Neuron (in vitro differentiated cells): ENCODE results near the gene JSRP1.

Experiments used
- H2AFZ ChIP-seq: one replicate; pipeline ENCODE4 v1.6.1; 2013; ENCODE audit warnings: low read depth, mild to moderate bottlenecking, inconsistent platforms, low read length, moderate library complexity
- H3K27me3 ChIP-seq: one replicate; pipeline ENCODE4 v1.6.1; 2013; ENCODE audit warnings: low read length; ENCODE audit not compliant: insufficient read depth
- H3K36me3 ChIP-seq: one replicate; pipeline ENCODE4 v1.6.1; 2013; ENCODE audit warnings: low read length; ENCODE audit not compliant: insufficient read depth
- H3K4me1 ChIP-seq: one replicate; pipeline ENCODE4 v1.6.1; 2013; ENCODE audit warnings: low read length; ENCODE audit not compliant: insufficient read depth
- H3K4me3 ChIP-seq: 2 replicates; pipeline ENCODE4 v1.5.1; 2013; ENCODE audit warnings: mild to moderate bottlenecking, low read length, moderate library complexity
- H3K9me3 ChIP-seq: one replicate; pipeline ENCODE4 v1.6.1; 2013; ENCODE audit warnings: low read length

Gene JSRP1

GRCh38 chr19:2255982-2256685, at the start of gene JSRP1:
JSRP1 (minus strand) TSS chr19:2256417; CDS start chr19:2255314, 1,103 bp downstream.
- no peaks in the 10 kb centered on the region for H3K4me1 ChIP-seq
- peaks cover 7% of the 10 kb centered on the region for H3K36me3 ChIP-seq
- peaks cover 5% of the 10 kb centered on the region for H3K9me3 ChIP-seq
- peaks cover 2% of the 10 kb centered on the region for H3K27me3 ChIP-seq
- no peak within 1 kb of the TSS for H3K4me3 ChIP-seq
- H2AFZ ChIP-seq, result no peak within 1 kb of the TSS

- Histone ChIP-seq H3K4me1 (peaks cover 14% of the 10 kb centered on the region), H3K4me3 (no peak overlapping the region), H3K9me3 (no peaks in the 10 kb centered on the region), H3K36me3 (no peaks in the 10 kb centered on the region), H3K27me3 (peaks cover 43% of the 10 kb centered on the region), H2AFZ (no peak overlapping the region)
Observed at GRCh38 chr19:2305452-2306280, 49.4 kb upstream of the JSRP1 start.

- peaks cover 14% of the 10 kb centered on the region for H3K4me1 ChIP-seq
Observed at GRCh38 chr19:2303211-2303798, 47.1 kb upstream of the JSRP1 start.

DNA sequence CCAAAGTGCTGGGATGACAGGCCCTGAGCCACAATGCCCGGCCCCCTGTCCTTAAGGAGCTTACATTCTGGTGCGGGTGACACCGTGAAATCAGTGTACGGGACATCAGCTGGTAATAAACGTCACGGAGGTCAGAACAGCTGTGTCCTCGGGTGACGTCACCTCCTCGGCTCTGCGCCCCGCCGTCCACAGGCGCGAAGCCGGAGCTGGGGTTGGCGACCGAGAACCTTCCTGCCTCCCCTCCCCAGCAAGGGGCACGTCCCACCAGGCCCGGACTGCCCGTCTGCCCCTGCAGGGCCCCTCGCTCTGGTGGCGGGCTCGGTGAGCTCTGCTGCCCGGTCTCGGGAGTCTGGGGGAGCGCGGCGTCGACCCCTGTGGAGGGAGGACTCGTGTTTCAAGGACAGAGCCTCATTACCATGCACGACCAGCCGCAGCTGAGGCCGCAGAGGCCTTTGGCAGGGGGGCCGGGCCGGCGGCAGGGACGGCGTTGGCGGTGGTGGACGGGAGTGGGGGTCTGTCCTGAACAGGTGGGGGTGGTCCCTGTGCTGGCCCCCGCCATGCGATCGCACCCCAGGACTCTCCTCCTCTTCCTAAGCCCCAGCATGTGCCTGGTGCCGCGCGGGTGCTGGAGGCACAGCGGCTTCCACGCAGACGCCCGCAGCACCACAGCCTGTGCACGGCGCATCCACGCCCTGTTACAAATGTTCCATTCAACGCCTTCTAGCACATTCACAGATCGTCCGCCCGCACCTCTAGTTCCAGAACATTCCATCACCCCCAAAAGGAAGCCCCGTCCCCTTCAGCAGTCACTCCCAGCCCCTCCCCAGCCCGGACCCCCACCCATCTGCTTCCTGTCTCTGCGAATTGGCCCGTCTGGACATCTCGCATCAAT, 46.3 kb upstream of the JSRP1 start:
- no peaks in the 10 kb centered on the region for H3K36me3 ChIP-seq
- H3K4me1 ChIP-seq, result peaks cover 14% of the 10 kb centered on the region
- H3K27me3 ChIP-seq, result peaks cover 22% of the 10 kb centered on the region
- peak overlapping the region; percentile 18 for H3K4me3 ChIP-seq
- peak overlapping the region; percentile 14 for H2AFZ ChIP-seq
- no peaks in the 10 kb centered on the region for H3K9me3 ChIP-seq

More at GRCh38 chr19:2303211-2303798, 47.1 kb upstream of the JSRP1 start:
- Histone ChIP-seq H3K36me3 (no peaks in the 10 kb centered on the region), H3K4me3 (no peak overlapping the region), H3K27me3 (peaks cover 27% of the 10 kb centered on the region), H3K9me3 (no peaks in the 10 kb centered on the region), H2AFZ (no peak overlapping the region)

DNA sequence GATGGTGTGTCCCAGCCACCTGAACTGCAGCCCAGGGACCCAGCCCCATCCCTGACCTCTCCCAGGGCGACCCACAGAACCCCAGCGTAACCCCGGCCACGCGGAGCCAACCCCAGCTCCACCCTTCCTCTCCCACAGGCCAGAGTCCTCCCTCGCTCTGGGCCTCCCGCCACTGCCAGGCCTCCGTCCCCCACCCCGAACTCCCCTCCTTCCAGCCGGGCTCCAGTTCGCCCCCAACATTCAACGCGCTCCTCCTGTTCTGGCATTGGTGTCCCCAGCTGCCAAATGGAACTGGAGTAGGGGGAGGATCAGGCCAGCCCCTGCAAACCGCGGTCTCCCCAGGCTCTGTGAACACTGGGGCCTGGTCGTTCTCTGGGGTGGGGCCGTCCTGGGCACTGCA, 44.3 kb upstream of the JSRP1 start:
- no peak overlapping the region for H2AFZ ChIP-seq
- H3K36me3 ChIP-seq, result no peaks in the 10 kb centered on the region
- no peak overlapping the region for H3K4me3 ChIP-seq
- H3K9me3 ChIP-seq, result no peaks in the 10 kb centered on the region
- peaks cover 14% of the 10 kb centered on the region for H3K4me1 ChIP-seq
- peaks cover 7% of the 10 kb centered on the region for H3K27me3 ChIP-seq

DNA sequence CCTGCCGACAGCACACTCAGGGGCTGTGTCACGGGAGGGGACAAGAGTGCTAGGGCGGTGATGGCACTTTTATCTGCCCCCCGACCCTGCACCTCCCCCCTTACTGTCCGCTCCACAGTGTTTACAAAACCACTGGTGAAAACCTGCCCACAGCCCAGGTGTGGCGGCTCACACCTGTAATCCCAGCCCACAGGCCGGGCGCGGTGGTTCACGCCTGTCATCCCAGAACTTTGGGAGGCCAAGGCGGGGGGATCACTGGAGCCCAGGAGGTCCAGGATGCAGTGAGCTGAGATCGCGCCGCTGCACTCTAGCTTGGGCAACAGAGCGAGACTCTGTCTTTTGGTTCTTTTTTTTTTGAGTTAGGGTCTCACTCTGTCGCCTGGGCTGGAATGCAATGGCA, 39.9 kb upstream of the JSRP1 start:
- H3K9me3 ChIP-seq, result peaks cover 2% of the 10 kb centered on the region
- peaks cover 4% of the 10 kb centered on the region for H3K4me1 ChIP-seq
- H3K36me3 ChIP-seq, result no peaks in the 10 kb centered on the region
- peaks cover 15% of the 10 kb centered on the region for H3K27me3 ChIP-seq
- no peak overlapping the region for H3K4me3 ChIP-seq
- H2AFZ ChIP-seq, result no peak overlapping the region

GRCh38 chr19:2294687-2295335, 38.6 kb upstream of the JSRP1 start:
- Histone ChIP-seq H3K4me3 (no peak overlapping the region), H3K27me3 (peaks cover 23% of the 10 kb centered on the region), H3K9me3 (peaks cover 7% of the 10 kb centered on the region)

DNA sequence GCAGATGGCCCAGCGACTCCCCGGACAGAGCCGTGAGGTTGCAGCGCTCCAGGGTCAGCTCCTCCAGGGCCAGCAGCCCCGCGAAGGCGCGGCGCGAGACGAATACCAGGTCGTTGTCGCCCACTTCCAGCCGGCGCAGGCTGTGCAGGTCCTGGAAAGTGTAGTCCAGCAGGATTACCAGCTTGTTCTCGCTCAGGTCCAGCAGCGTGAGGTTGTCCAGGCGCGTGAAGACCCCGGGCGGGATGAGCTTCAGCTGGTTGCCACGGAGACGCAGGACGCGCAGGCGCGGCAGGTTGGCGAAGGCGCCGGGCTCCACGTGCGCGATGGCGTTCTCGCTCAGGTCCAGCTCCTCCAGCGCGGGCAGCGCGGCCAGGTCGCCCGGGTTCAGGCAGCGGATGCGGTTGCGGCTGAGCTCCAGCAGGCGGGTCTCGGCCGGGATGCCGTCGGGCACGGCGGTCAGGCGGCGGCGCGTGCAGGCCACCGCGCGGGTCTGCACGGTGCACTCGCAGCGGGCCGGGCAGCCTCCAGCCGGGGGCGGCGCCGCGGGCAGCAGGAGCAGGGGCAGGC, 35.1 kb upstream of the JSRP1 start:
- peaks cover 7% of the 10 kb centered on the region for H3K9me3 ChIP-seq
- H3K4me3 ChIP-seq, result no peak overlapping the region
- H3K36me3 ChIP-seq, result no peaks in the 10 kb centered on the region
- no peak overlapping the region for H2AFZ ChIP-seq
- H3K4me1 ChIP-seq, result peaks cover 4% of the 10 kb centered on the region
- peaks cover 40% of the 10 kb centered on the region for H3K27me3 ChIP-seq

More at GRCh38 chr19:2294687-2295335, 38.6 kb upstream of the JSRP1 start:
- no peak overlapping the region for H2AFZ ChIP-seq
- H3K4me1 ChIP-seq, result peaks cover 4% of the 10 kb centered on the region
- H3K36me3 ChIP-seq, result no peaks in the 10 kb centered on the region

DNA sequence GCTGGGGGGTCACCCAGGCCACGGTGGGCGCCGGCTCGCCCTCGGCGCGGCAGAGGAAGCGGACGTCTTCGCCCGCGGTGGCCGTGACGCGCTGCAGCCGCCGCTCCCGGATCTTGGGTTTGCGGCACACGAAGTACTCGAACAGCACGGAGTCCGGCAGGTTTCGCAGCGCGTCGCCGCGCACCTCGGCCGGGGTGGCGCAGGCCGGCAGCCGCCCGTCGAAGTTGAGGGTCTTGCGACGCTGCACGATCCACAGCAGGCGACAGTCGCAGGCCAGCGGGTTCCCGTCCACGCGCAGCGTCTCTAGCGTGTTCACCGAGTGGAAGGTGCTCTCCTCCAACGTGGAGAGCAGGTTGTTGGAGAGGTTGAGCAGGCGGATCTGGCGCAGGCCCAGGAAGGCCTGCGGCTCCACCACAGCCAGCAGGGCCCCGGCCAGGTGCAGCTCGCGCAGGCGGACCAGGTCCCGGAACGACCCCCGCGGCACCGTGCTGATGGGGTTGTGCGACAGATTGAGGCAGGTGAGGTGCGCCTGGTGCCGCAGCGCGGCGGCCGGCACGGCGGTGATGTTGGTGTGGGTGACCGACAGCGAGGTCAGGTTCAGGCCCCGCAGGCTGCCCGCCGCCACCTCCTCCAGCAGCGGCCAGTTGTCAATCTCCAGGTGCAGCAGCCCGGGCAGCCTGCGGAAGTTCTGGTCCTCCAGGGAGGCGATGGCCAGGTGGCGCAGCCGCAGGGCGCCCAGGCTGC, 34.4 kb upstream of the JSRP1 start:
- peaks cover 39% of the 10 kb centered on the region for H3K27me3 ChIP-seq
- H3K4me3 ChIP-seq, result no peak overlapping the region
- H3K36me3 ChIP-seq, result no peaks in the 10 kb centered on the region
- no peak overlapping the region for H2AFZ ChIP-seq
- H3K9me3 ChIP-seq, result peaks cover 7% of the 10 kb centered on the region
- peaks cover 4% of the 10 kb centered on the region for H3K4me1 ChIP-seq

- no peaks in the 10 kb centered on the region for H3K36me3 ChIP-seq
- H3K27me3 ChIP-seq, result peaks cover 35% of the 10 kb centered on the region
- peaks cover 1% of the 10 kb centered on the region for H3K4me1 ChIP-seq
- H2AFZ ChIP-seq, result no peak overlapping the region
- H3K4me3 ChIP-seq, result no peak overlapping the region
- peaks cover 7% of the 10 kb centered on the region for H3K9me3 ChIP-seq
Observed at GRCh38 chr19:2289714-2290435, 33.7 kb upstream of the JSRP1 start.
